GM12878 (cell line): Measurements from ENCODE around the gene NAA15. TPM values are rescaled to one million over a fixed set of nuclear protein-coding genes. Genes with fewer than 3 reads are reported as not detected.

Experiments used
- ATAC-seq: fragments of 200-7000 bp; cut with Tn5 transposase; 3 replicates; pipeline ENCODE4 v1.9.1; 2020; ENCODE audit warnings: mild to moderate bottlenecking, moderate library complexity
- BruUV-seq: library from RNA; stranded (reverse); fragments of 400-500 nt; replicated peaks from 2 replicates; lab custom pipeline; 2021; lab: Mats Ljungman, UMichigan
- CTCF ChIA-PET: fragments of 300-600 bp; sonication (Branson Sonifier 250); formaldehyde crosslinking; extraction: SDS; loops from one replicate; lab custom pipeline; 2021; ENCODE audit warnings: inconsistent platforms; lab: Yijun Ruan, JAX
- POLR2A ChIA-PET: fragments of 350-600 bp; formaldehyde crosslinking; extraction: SDS; loops from one replicate; lab custom pipeline; 2021; ENCODE audit warnings: inconsistent platforms; lab: Charles Lee
- RAD21 ChIA-PET: fragments of 300-600 bp; sonication (Branson Sonifier 250); formaldehyde crosslinking; loops from one replicate; lab custom pipeline; 2023; ENCODE audit warnings: antibody characterized with exemption; ENCODE audit not compliant: unreplicated experiment; lab: Charles Lee
- SMC1A ChIA-PET: fragments of 300-600 bp; sonication (Branson Sonifier 250); formaldehyde crosslinking; loops from one replicate; lab custom pipeline; 2023; ENCODE audit not compliant: unreplicated experiment, uncharacterized antibody; lab: Charles Lee
- DNase-seq: peaks from one replicate; pipeline ENCODE4 v3.0.0-alpha.2; 2011; ENCODE audit warnings: low read depth, low spot score
- FAIRE-seq: peaks from 3 replicates; lab custom pipeline; 2011; peaks lifted over from hg19 to GRCh38; lab: Jason Lieb, UNC
- H2AFZ ChIP-seq: 2 replicates; pipeline ENCODE4 v1.6.0; 2011; ENCODE audit warnings: low read depth, low read length, control low read depth; ENCODE audit not compliant: control insufficient read depth
- H3K27ac ChIP-seq: 2 replicates; pipeline ENCODE4 v1.5.1; 2011; ENCODE audit warnings: control low read depth; ENCODE audit not compliant: control insufficient read depth, insufficient read depth
- H3K27me3 ChIP-seq, 2 experiments: replicated peaks in 1 of 2; 2 replicates each; pipeline versions ENCODE4 v1.6.0 to v1.6.1; 2011; ENCODE audit warnings: low read length in 1 of 2; ENCODE audit not compliant: control insufficient read depth in 2 of 2, insufficient read depth in 2 of 2
- H3K36me3 ChIP-seq, 2 experiments: 2 replicates each; pipeline ENCODE4 v1.5.1; 2011; ENCODE audit warnings: low read length in 1 of 2; ENCODE audit not compliant: control insufficient read depth in 2 of 2, insufficient read depth in 2 of 2
- H3K4me1 ChIP-seq: 2 replicates; pipeline ENCODE4 v1.6.1; 2011; ENCODE audit warnings: mild to moderate bottlenecking, low read length, moderate library complexity, mixed read lengths; ENCODE audit not compliant: control insufficient read depth, insufficient read depth
- H3K4me2 ChIP-seq: 2 replicates; pipeline ENCODE4 v1.6.0; 2011; ENCODE audit warnings: control low read depth; ENCODE audit not compliant: control insufficient read depth, insufficient read depth
- H3K4me3 ChIP-seq: fragments of 200-600 bp; sonication (generic); 2 replicates; pipeline ENCODE4 v1.5.1; 2016
- H3K79me2 ChIP-seq: 2 replicates; pipeline ENCODE4 v1.6.0; 2011; ENCODE audit warnings: low read length; ENCODE audit not compliant: control insufficient read depth, insufficient read depth
- H3K9ac ChIP-seq: 2 replicates; pipeline ENCODE4 v1.8.0; 2011; ENCODE audit warnings: low read length, control low read depth, mixed read lengths; ENCODE audit not compliant: control insufficient read depth, insufficient read depth
- H3K9me3 ChIP-seq: replicated peaks from 3 replicates; pipeline ENCODE4 v1.5.1; 2011; ENCODE audit warnings: mild to moderate bottlenecking, low read length; ENCODE audit not compliant: control insufficient read depth, insufficient read depth
- H4K20me1 ChIP-seq: 2 replicates; pipeline ENCODE4 v1.6.0; 2011; ENCODE audit not compliant: control insufficient read depth, insufficient read depth
- BRCA1 ChIP-seq: IDR thresholded peaks from 2 replicates; pipeline ENCODE4 v1.6.1; 2011; ENCODE audit warnings: low read depth, low read length, improper control_type of control experiment
- CHD4 ChIP-seq: fragments of 200-600 bp; sonication (generic); IDR thresholded peaks from 2 replicates; pipeline ENCODE4 v1.6.1; 2016; ENCODE audit warnings: mild to moderate bottlenecking
- EP300 ChIP-seq, 2 experiments: fragments of 150-350 bp in 1 of 2; IDR thresholded peaks; 2 replicates each; pipeline ENCODE4 v1.6.1; 2011 to 2012; ENCODE audit warnings: low read depth in 2 of 2, low read length in 2 of 2, borderline replicate concordance in 1 of 2, improper control_type of control experiment in 1 of 2, inconsistent platforms in 1 of 2; ENCODE audit not compliant: control insufficient read depth in 1 of 2
- FOS ChIP-seq: IDR thresholded peaks from 3 replicates; pipeline ENCODE4 v1.6.1; 2011; ENCODE audit warnings: borderline replicate concordance; ENCODE audit not compliant: insufficient read length; ENCODE audit errors: extremely low read depth
- NBN ChIP-seq: fragments of 450-650 bp; IDR thresholded peaks from 2 replicates; pipeline ENCODE4 v1.6.1; 2016
- RAD51 ChIP-seq: fragments of 450-650 bp; IDR thresholded peaks from 2 replicates; pipeline ENCODE4 v1.6.1; 2016; ENCODE audit warnings: moderate library complexity, mild to moderate bottlenecking, inconsistent platforms
- ZZZ3 ChIP-seq: IDR thresholded peaks from 2 replicates; pipeline ENCODE4 v1.6.1; 2011; ENCODE audit warnings: low read depth; ENCODE audit not compliant: control insufficient read depth, insufficient read length
- WGBS: methylation state at CpG from one replicate; pipeline ENCODE4 v1.1.6; 2016; ENCODE audit warnings: low lambda C conversion rate; ENCODE audit not compliant: insufficient replicate concordance, insufficient coverage; ENCODE audit errors: missing lambda C conversion rate; 5-methylcytosine and 5-hydroxymethylcytosine counted together
- in situ Hi-C: fragments of 300-500 bp; cut with MboI; formaldehyde crosslinking; loops from 9 replicates; pipeline ENCODE4 v1.14.3; 2018; ENCODE audit warnings: mixed read lengths
- intact Hi-C: fragments of 100-400 bp; cut with micrococcal nuclease; formaldehyde crosslinking; loops from one replicate; pipeline ENCODE4 v1.14.2; 2022; ENCODE audit not compliant: unreplicated experiment
- polyA plus RNA-seq, 11 experiments: library from polyadenylated mRNA; depleted of rRNA in 4 of 11; unstranded in 6 of 11; stranded (reverse) in 5 of 11; fragments of >200 nt; fragmentation: Nextera tagmentation in 4 of 11; fragmentation: Illumina TruSeq in 1 of 11; extraction: Ambion mirVana in 4 of 11; extraction: Trizol in 1 of 11; gene quantifications; 1 replicate in 1 of 11; 2 replicates in 10 of 11; pipeline versions ENCODE4 v1.2.1 to v1.2.3, GENCODE V29; 2011 to 2016; ENCODE audit warnings: inconsistent platforms in 2 of 11, missing spikeins in 2 of 11, low read depth in 1 of 11
- small RNA-seq: library from RNA; depleted of rRNA; stranded (forward); fragments of <200 nt; gene quantifications from one replicate; pipeline ENCODE3, GENCODE V24; 2014
- total RNA-seq, 4 experiments: library from RNA; depleted of rRNA in 3 of 4; stranded (reverse); fragments of >200 nt in 3 of 4; fragmentation: Illumina TruSeq in 1 of 4; extraction: Trizol in 1 of 4; gene quantifications; 2 replicates each; pipeline versions ENCODE4 v1.2.1 to v1.2.3, GENCODE V29; 2013 to 2021
- TF ChIP-seq, protein P1 (sequence below): IDR thresholded peaks from 2 replicates; pipeline ENCODE4 v1.6.1; 2011; ENCODE audit warnings: mild to moderate bottlenecking, low read depth, low read length, moderate library complexity; ENCODE audit not compliant: insufficient replicate concordance
- TF ChIP-seq, protein P2 (sequence below): fragments of 450-650 bp; IDR thresholded peaks from 2 replicates; pipeline ENCODE4 v1.6.1; 2018; ENCODE audit warnings: mild to moderate bottlenecking, low read depth, moderate library complexity; ENCODE audit not compliant: partially characterized antibody

Gene NAA15
- total and polyA plus RNA-seq, 10 of the 15 experiments (the other 5 are each of a cell fraction or from before 2014, with no cell fraction given), result 24.3 to 93.1 (median 51.9) TPM

DNA sequence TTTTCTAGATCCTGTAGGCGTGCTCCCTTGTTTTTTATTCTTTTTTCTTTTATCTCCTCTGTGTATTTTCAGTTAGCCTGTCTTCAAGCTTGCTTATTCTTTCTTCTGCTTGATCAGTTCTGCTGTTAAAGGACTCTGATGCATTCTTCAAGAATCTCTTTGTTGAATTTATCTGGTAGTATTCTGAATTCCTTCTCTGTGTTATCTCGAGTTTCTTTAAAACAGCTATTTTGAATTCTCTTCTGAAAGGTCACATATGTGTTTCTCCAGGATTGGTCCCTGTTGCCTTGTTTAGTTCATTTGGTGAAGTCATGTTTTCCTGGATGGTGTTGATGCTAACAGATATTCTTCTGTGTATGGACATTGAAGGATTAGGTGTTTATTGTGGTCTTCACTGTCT lies 167.9 kb downstream of the NAA15 start:
- BruUV-seq, result no TSS peak
- Histone ChIP-seq H3K4me2 (no peak overlapping the region), H4K20me1 (no peaks in the 10 kb centered on the region), H3K4me1 (peaks cover 3% of the 10 kb centered on the region; the same call in 1 of the 2 replicates), H3K36me3 (peaks cover 0 to 7% of the 10 kb centered on the region in 2 experiments; a peak in 3 of 4 replicates), H3K4me3 (no peak overlapping the region), H3K27me3 (no peaks in the 10 kb centered on the region), H2AFZ (no peak overlapping the region), H3K27ac (no peak overlapping the region)
- ATAC-seq (no peak), FAIRE-seq (no peak)
- 80% methylated on average over 2 of the region's 2 CpGs for WGBS
- SMC1A ChIA-PET, result interaction anchor here (0.6 to 1.1 kb wide), 3 partner anchors 15 to 99 kb away, joined by 3 to 4 read pairs (median 3); no protein-coding TSS in a partner anchor
- intact Hi-C loops (no loop called here), in situ Hi-C loops (no loop called here)
- POLR2A ChIA-PET, result no interaction called here
- RAD21 ChIA-PET, result no interaction called here
- TF ChIP-seq RAD51 (no peak), FOS (no peak), CHD4 (no peak), BRCA1 (no peak), NBN (no peak), EP300 (IDR thresholded peaks at IDR 0.05; ENCODE audit: borderline replicate concordance in 1 of 2, control insufficient read depth in 1 of 2, low read depth in 2 of 2, low read length in 2 of 2) (no peak), ZZZ3 (no peak)
- TF ChIP-seq, protein P1, sequence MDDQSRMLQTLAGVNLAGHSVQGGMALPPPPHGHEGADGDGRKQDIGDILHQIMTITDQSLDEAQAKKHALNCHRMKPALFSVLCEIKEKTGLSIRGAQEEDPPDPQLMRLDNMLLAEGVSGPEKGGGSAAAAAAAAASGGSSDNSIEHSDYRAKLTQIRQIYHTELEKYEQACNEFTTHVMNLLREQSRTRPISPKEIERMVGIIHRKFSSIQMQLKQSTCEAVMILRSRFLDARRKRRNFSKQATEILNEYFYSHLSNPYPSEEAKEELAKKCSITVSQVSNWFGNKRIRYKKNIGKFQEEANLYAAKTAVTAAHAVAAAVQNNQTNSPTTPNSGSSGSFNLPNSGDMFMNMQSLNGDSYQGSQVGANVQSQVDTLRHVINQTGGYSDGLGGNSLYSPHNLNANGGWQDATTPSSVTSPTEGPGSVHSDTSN, result no peak
- TF ChIP-seq, protein P2, sequence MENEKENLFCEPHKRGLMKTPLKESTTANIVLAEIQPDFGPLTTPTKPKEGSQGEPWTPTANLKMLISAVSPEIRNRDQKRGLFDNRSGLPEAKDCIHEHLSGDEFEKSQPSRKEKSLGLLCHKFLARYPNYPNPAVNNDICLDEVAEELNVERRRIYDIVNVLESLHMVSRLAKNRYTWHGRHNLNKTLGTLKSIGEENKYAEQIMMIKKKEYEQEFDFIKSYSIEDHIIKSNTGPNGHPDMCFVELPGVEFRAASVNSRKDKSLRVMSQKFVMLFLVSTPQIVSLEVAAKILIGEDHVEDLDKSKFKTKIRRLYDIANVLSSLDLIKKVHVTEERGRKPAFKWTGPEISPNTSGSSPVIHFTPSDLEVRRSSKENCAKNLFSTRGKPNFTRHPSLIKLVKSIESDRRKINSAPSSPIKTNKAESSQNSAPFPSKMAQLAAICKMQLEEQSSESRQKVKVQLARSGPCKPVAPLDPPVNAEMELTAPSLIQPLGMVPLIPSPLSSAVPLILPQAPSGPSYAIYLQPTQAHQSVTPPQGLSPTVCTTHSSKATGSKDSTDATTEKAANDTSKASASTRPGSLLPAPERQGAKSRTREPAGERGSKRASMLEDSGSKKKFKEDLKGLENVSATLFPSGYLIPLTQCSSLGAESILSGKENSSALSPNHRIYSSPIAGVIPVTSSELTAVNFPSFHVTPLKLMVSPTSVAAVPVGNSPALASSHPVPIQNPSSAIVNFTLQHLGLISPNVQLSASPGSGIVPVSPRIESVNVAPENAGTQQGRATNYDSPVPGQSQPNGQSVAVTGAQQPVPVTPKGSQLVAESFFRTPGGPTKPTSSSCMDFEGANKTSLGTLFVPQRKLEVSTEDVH, result no peak
- TF ChIP-seq, all 136 proteins: peak for 0
- Histone ChIP-seq H3K9ac (no peak overlapping the region), H3K79me2 (no peaks in the 10 kb centered on the region; the same call in 1 of the 2 replicates), H3K9me3 (peaks cover 11% of the 10 kb centered on the region)
- CTCF ChIA-PET, result no interaction called here
- no peak for DNase-seq

Small RNAs within 50 kb of the gene (small RNA-seq; reads per million reads assigned to genes)
- not detected for gene RF01225
- gene RNU6-1074P, result not detected
- gene RNU6-1214P, result not detected

Other genes starting within 250 kb of the NAA15 start
- gene ELF2, start 124.3 kb upstream of the NAA15 start, total RNA-seq (2014; rRNA removed), result 26.1 and 27.6 TPM in 2 replicates
- gene ELF2, start 124.3 kb upstream of the NAA15 start, total RNA-seq (2014; rRNA removed; fragmentation: Illumina TruSeq; extraction: Trizol), result 30.1 and 31.4 TPM in 2 replicates
- 24.9 and 25.0 TPM in 2 replicates for gene ELF2, start 124.3 kb upstream of the NAA15 start, total RNA-seq (2021)
- 26.7 and 32.3 TPM in 2 replicates for gene ELF2, start 124.3 kb upstream of the NAA15 start, polyA plus RNA-seq (2011; rRNA removed)
- 22.3 and 25.4 TPM in 2 replicates for gene ELF2, start 124.3 kb upstream of the NAA15 start, polyA plus RNA-seq (2014; fragmentation: Illumina TruSeq; extraction: Trizol)
- 10 to 100 TPM; 10.5 to 15.6 TPM for gene ELF2, start 124.3 kb upstream of the NAA15 start, polyA plus RNA-seq (2014; fragmentation: Nextera tagmentation; extraction: Ambion mirVana)
- 13.1 and 16.1 TPM in 2 replicates for gene ELF2, start 124.3 kb upstream of the NAA15 start, polyA plus RNA-seq (2014; rRNA removed)
- gene ELF2, start 124.3 kb upstream of the NAA15 start, polyA plus RNA-seq (2016; fragmentation: Nextera tagmentation; extraction: Ambion mirVana), result 10 to 100 TPM; 16.9 to 18.7 TPM
- gene MGARP, start 21.3 kb upstream of the NAA15 start, total RNA-seq (2014; rRNA removed), result not detected in 2 replicates
- gene MGARP, start 21.3 kb upstream of the NAA15 start, total RNA-seq (2014; rRNA removed; fragmentation: Illumina TruSeq; extraction: Trizol), result not detected in 2 replicates
- gene MGARP, start 21.3 kb upstream of the NAA15 start, total RNA-seq (2021), result not detected in 2 replicates
- gene MGARP, start 21.3 kb upstream of the NAA15 start, polyA plus RNA-seq (2011; rRNA removed), result 0.23 and 0.30 TPM in 2 replicates
- gene MGARP, start 21.3 kb upstream of the NAA15 start, polyA plus RNA-seq (2014; fragmentation: Illumina TruSeq; extraction: Trizol), result 0.36 TPM in 1 of 2 replicates, not detected in the other
- gene MGARP, start 21.3 kb upstream of the NAA15 start, polyA plus RNA-seq (2014; fragmentation: Nextera tagmentation; extraction: Ambion mirVana), result under 1 TPM; 0.04 to 0.08 TPM
- 0.11 TPM in 1 of 2 replicates, not detected in the other for gene MGARP, start 21.3 kb upstream of the NAA15 start, polyA plus RNA-seq (2014; rRNA removed)
- gene MGARP, start 21.3 kb upstream of the NAA15 start, polyA plus RNA-seq (2016; fragmentation: Nextera tagmentation; extraction: Ambion mirVana), result not detected
- gene NDUFC1, start 972 bp downstream of the NAA15 start, total RNA-seq (2014; rRNA removed), result 37.5 TPM in 2 replicates
- gene NDUFC1, start 972 bp downstream of the NAA15 start, total RNA-seq (2014; rRNA removed; fragmentation: Illumina TruSeq; extraction: Trizol), result 51.5 and 56.6 TPM in 2 replicates
- gene NDUFC1, start 972 bp downstream of the NAA15 start, total RNA-seq (2021), result 36.7 and 40.1 TPM in 2 replicates
- gene NDUFC1, start 972 bp downstream of the NAA15 start, polyA plus RNA-seq (2011; rRNA removed), result 45.1 and 57.7 TPM in 2 replicates
- 11.9 and 25.5 TPM in 2 replicates for gene NDUFC1, start 972 bp downstream of the NAA15 start, polyA plus RNA-seq (2014; fragmentation: Illumina TruSeq; extraction: Trizol)
- gene NDUFC1, start 972 bp downstream of the NAA15 start, polyA plus RNA-seq (2014; fragmentation: Nextera tagmentation; extraction: Ambion mirVana), result 100 to 1,000 TPM; 197 to 215 TPM
- gene NDUFC1, start 972 bp downstream of the NAA15 start, polyA plus RNA-seq (2014; rRNA removed), result 81.3 and 83.6 TPM in 2 replicates
- 100 to 1,000 TPM; 227 to 242 TPM for gene NDUFC1, start 972 bp downstream of the NAA15 start, polyA plus RNA-seq (2016; fragmentation: Nextera tagmentation; extraction: Ambion mirVana)
- 7.8 and 9.0 TPM in 2 replicates for gene RAB33B, start 152.6 kb downstream of the NAA15 start, total RNA-seq (2014; rRNA removed)
- gene RAB33B, start 152.6 kb downstream of the NAA15 start, total RNA-seq (2014; rRNA removed; fragmentation: Illumina TruSeq; extraction: Trizol), result 7.5 and 7.8 TPM in 2 replicates
- 6.0 and 6.1 TPM in 2 replicates for gene RAB33B, start 152.6 kb downstream of the NAA15 start, total RNA-seq (2021)
- 8.5 and 12.6 TPM in 2 replicates for gene RAB33B, start 152.6 kb downstream of the NAA15 start, polyA plus RNA-seq (2011; rRNA removed)
- gene RAB33B, start 152.6 kb downstream of the NAA15 start, polyA plus RNA-seq (2014; fragmentation: Illumina TruSeq; extraction: Trizol), result 5.9 and 6.2 TPM in 2 replicates
- 10 to 100 TPM in 1 of 2 experiments, 1 to 10 TPM in 1; 3.2 to 10.7 TPM for gene RAB33B, start 152.6 kb downstream of the NAA15 start, polyA plus RNA-seq (2014; fragmentation: Nextera tagmentation; extraction: Ambion mirVana)
- 4.3 and 5.0 TPM in 2 replicates for gene RAB33B, start 152.6 kb downstream of the NAA15 start, polyA plus RNA-seq (2014; rRNA removed)
- 1 to 10 TPM; 7.2 to 7.9 TPM for gene RAB33B, start 152.6 kb downstream of the NAA15 start, polyA plus RNA-seq (2016; fragmentation: Nextera tagmentation; extraction: Ambion mirVana)